ENCODE results near the gene PRG2. TPM values are rescaled to one million over a fixed set of nuclear protein-coding genes. Genes with fewer than 3 reads are reported as not detected.

The PRG2 gene
- total and polyA plus RNA-seq, 2 of the 13 experiments (the other 11 are each of a cell fraction or from before 2014, with no cell fraction given): not detected

GRCh38 chr11:57340039-57340615 is 50.3 kb downstream of the PRG2 start (continued):
- TF ChIP-seq NFAT5 (CRISPR knock-in tag; IDR thresholded peaks at IDR 0.05) (no peak), ZNF232 (CRISPR knock-in tag; IDR thresholded peaks at IDR 0.05; ENCODE audit: borderline replicate concordance) (no peak), FOXK2 (IDR thresholded peaks at IDR 0.05) (no peak), FOSL1 (CRISPR knock-in tag; IDR thresholded peaks at IDR 0.05; ENCODE audit: borderline replicate concordance) (no peak), TIGD3 (CRISPR knock-in tag; IDR thresholded peaks at IDR 0.05; ENCODE audit: borderline replicate concordance) (no peak), ZNF292 (CRISPR knock-in tag; IDR thresholded peaks at IDR 0.05; ENCODE audit: borderline replicate concordance, low read depth) (peak; percentile 21; the same call in 1 of the 2 replicates), PHF8 (CRISPR knock-in tag; IDR thresholded peaks at IDR 0.05) (no peak), ZNF121 (CRISPR knock-in tag; IDR thresholded peaks at IDR 0.05) (no peak), ZNF124 (CRISPR knock-in tag; IDR thresholded peaks at IDR 0.05) (no peak), ZBTB20 (CRISPR knock-in tag; IDR thresholded peaks at IDR 0.05; ENCODE audit: borderline replicate concordance, low read depth) (no peak), NAIF1 (CRISPR knock-in tag; IDR thresholded peaks at IDR 0.05; ENCODE audit: borderline replicate concordance) (no peak), ATF4 (CRISPR knock-in tag; IDR thresholded peaks at IDR 0.05) (peak in 1 of 2 experiments; percentile 39; a peak in 1 of 4 replicates), ZNF7 (CRISPR knock-in tag; IDR thresholded peaks at IDR 0.05) (no peak), SMYD3 (CRISPR knock-in tag; IDR thresholded peaks at IDR 0.05) (no peak), AGO2 (optimal IDR thresholded peaks at IDR 0.05; ENCODE audit: low read depth, low read length) (no peak), MLLT10 (CRISPR knock-in tag; IDR thresholded peaks at IDR 0.05) (no peak)
- TF ChIP-seq, protein P1, sequence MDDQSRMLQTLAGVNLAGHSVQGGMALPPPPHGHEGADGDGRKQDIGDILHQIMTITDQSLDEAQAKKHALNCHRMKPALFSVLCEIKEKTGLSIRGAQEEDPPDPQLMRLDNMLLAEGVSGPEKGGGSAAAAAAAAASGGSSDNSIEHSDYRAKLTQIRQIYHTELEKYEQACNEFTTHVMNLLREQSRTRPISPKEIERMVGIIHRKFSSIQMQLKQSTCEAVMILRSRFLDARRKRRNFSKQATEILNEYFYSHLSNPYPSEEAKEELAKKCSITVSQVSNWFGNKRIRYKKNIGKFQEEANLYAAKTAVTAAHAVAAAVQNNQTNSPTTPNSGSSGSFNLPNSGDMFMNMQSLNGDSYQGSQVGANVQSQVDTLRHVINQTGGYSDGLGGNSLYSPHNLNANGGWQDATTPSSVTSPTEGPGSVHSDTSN (CRISPR knock-in tag; IDR thresholded peaks at IDR 0.05; ENCODE audit: borderline replicate concordance): no peak
- TF ChIP-seq, protein P2, sequence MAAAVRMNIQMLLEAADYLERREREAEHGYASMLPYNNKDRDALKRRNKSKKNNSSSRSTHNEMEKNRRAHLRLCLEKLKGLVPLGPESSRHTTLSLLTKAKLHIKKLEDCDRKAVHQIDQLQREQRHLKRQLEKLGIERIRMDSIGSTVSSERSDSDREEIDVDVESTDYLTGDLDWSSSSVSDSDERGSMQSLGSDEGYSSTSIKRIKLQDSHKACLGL (CRISPR knock-in tag; IDR thresholded peaks at IDR 0.05): no peak
- TF ChIP-seq, protein P3, sequence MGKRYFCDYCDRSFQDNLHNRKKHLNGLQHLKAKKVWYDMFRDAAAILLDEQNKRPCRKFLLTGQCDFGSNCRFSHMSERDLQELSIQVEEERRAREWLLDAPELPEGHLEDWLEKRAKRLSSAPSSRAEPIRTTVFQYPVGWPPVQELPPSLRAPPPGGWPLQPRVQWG (CRISPR knock-in tag; IDR thresholded peaks at IDR 0.05; ENCODE audit: borderline replicate concordance, low read depth): no peak
